HCT116 (cell line): Measurements from ENCODE around the gene VSTM2L. TPM values are rescaled to one million over a fixed set of nuclear protein-coding genes. Genes with fewer than 3 reads are reported as not detected.

Experiments used
- ATAC-seq: fragments of 200-7000 bp; cut with Tn5 transposase; 2 replicates; pipeline ENCODE4 v1.9.1; 2020; ENCODE audit warnings: mild to moderate bottlenecking, moderate library complexity
- BruUV-seq: library from RNA; stranded (reverse); fragments of 400-500 nt; replicated peaks from 2 replicates; lab custom pipeline; 2021; lab: Mats Ljungman, UMichigan
- CTCF ChIA-PET: fragments of 300-600 bp; sonication (Branson Sonifier 250); formaldehyde crosslinking; loops from one replicate; lab custom pipeline; 2021; ENCODE audit warnings: antibody characterized with exemption; lab: Charles Lee
- POLR2A ChIA-PET: fragments of 300-600, 350-600 bp; sonication (Branson Sonifier 250); formaldehyde crosslinking; loops from one replicate; lab custom pipeline; 2021; ENCODE audit warnings: antibody characterized with exemption; lab: Charles Lee
- RAD21 ChIA-PET, 2 experiments: fragments of 300-600 bp; sonication (Branson Sonifier 250); formaldehyde crosslinking; loops; one replicate each; lab custom pipeline; 2023; ENCODE audit warnings: low total read pairs in 2 of 2; ENCODE audit not compliant: uncharacterized antibody in 2 of 2, unreplicated experiment in 2 of 2, low non-redundant PET in 1 of 2; lab: Charles Lee
- DNase-seq: peaks from one replicate; pipeline ENCODE4 v3.0.0-alpha.2; 2010; ENCODE audit warnings: low read depth, low spot score
- H2AFZ ChIP-seq: fragments of 200-600 bp; shearing (Covaris generic), sonication (generic); 2 replicates; pipeline ENCODE4 v1.6.1; 2017; ENCODE audit warnings: low read depth, mixed run types, mixed read lengths, antibody characterized with exemption, low read length; ENCODE audit not compliant: poor library complexity, severe bottlenecking
- H3K27ac ChIP-seq: 2 replicates; pipeline ENCODE4 v1.5.1; 2012; ENCODE audit warnings: low read depth, low read length
- H3K27me3 ChIP-seq: fragments of 200-600 bp; sonication (generic); 2 replicates; pipeline ENCODE4 v1.6.1; 2016; ENCODE audit warnings: mixed run types, low read length, mixed read lengths; ENCODE audit not compliant: insufficient read depth
- H3K36me3 ChIP-seq, 2 experiments: fragments of 200-500 bp in 1 of 2; fragments of 200-600 bp in 1 of 2; sonication (Bioruptor generic) in 1 of 2; sonication (generic) in 1 of 2; 2 replicates each; pipeline versions ENCODE4 v1.5.1 to v1.6.1; 2014 to 2016; ENCODE audit warnings: low read length in 2 of 2, inconsistent platforms in 1 of 2, mixed read lengths in 1 of 2, mixed run types in 1 of 2; ENCODE audit not compliant: insufficient read depth in 2 of 2, control insufficient read depth in 1 of 2
- H3K4me1 ChIP-seq, 2 experiments: fragments of 200-600 bp in 1 of 2; sonication (generic) in 1 of 2; 2 replicates each; pipeline versions ENCODE4 v1.5.1 to v1.6.1; 2012 to 2017; ENCODE audit warnings: low read length in 2 of 2, inconsistent platforms in 1 of 2, mild to moderate bottlenecking in 1 of 2, mixed read lengths in 1 of 2, mixed run types in 1 of 2, moderate library complexity in 1 of 2; ENCODE audit not compliant: insufficient read depth in 2 of 2, control insufficient read depth in 1 of 2
- H3K4me2 ChIP-seq: fragments of 200-600 bp; sonication (generic); 2 replicates; pipeline ENCODE4 v1.6.1; 2017; ENCODE audit warnings: mixed run types, low read length, mixed read lengths
- H3K4me3 ChIP-seq, 2 experiments: fragments of 200-600 bp in 1 of 2; sonication (generic) in 1 of 2; replicated peaks in 1 of 2; 2 replicates each; pipeline ENCODE4 v1.5.1; 2011 to 2016; ENCODE audit warnings: low read length in 2 of 2, control low read depth in 1 of 2, low read depth in 1 of 2, mild to moderate bottlenecking in 1 of 2, mixed read lengths in 1 of 2, mixed run types in 1 of 2
- H3K79me2 ChIP-seq: fragments of 200-600 bp; sonication (generic); 2 replicates; pipeline ENCODE4 v1.6.1; 2017; ENCODE audit warnings: mild to moderate bottlenecking, mixed run types, low read length, moderate library complexity, mixed read lengths; ENCODE audit not compliant: insufficient read depth
- H3K9ac ChIP-seq: fragments of 200-600 bp; sonication (generic); 2 replicates; pipeline ENCODE4 v1.6.1; 2016; ENCODE audit warnings: low read length, mixed read lengths
- H3K9me2 ChIP-seq: fragments of 200-600 bp; sonication (generic), shearing (Covaris generic); 2 replicates; pipeline ENCODE4 v1.6.1; 2017; ENCODE audit warnings: mixed run types, mild to moderate bottlenecking, moderate library complexity; ENCODE audit not compliant: insufficient read depth
- H3K9me3 ChIP-seq, 2 experiments: fragments of 200-500 bp in 1 of 2; fragments of 200-600 bp in 1 of 2; sonication (Bioruptor generic) in 1 of 2; sonication (generic) in 1 of 2; 2 replicates each; pipeline ENCODE4 v1.6.1; 2014 to 2017; ENCODE audit warnings: low read length in 2 of 2, mixed read lengths in 2 of 2, inconsistent platforms in 1 of 2, low read depth in 1 of 2, mild to moderate bottlenecking in 1 of 2, mixed run types in 1 of 2, moderate library complexity in 1 of 2; ENCODE audit not compliant: control insufficient read depth in 1 of 2, insufficient read depth in 1 of 2
- H4K20me1 ChIP-seq: fragments of 200-600 bp; sonication (generic), shearing (Covaris generic); 2 replicates; pipeline ENCODE4 v1.6.1; 2017; ENCODE audit warnings: mixed run types, mild to moderate bottlenecking, moderate library complexity; ENCODE audit not compliant: insufficient read depth
- CBX3 ChIP-seq: IDR thresholded peaks from 2 replicates; pipeline ENCODE4 v1.6.1; 2012; ENCODE audit warnings: low read depth
- CTCF ChIP-seq, 3 experiments: fragments of 200-600 bp in 1 of 3; sonication (generic) in 1 of 3; IDR thresholded peaks in 2 of 3; conservative IDR thresholded peaks in 1 of 3; 2 replicates each; pipeline ENCODE4 v1.5.1; 2012 to 2017; ENCODE audit warnings: low read depth in 2 of 3, low read length in 2 of 3, antibody characterized with exemption in 1 of 3, borderline replicate concordance in 1 of 3, control low read depth in 1 of 3, mild to moderate bottlenecking in 1 of 3, mixed read lengths in 1 of 3, mixed run types in 1 of 3, moderate library complexity in 1 of 3; ENCODE audit not compliant: insufficient read depth in 1 of 3
- EGR1 ChIP-seq: IDR thresholded peaks from 2 replicates; pipeline ENCODE4 v1.6.1; 2012; ENCODE audit warnings: low read depth
- EZH2 ChIP-seq: fragments of 200-600 bp; sonication (generic); IDR thresholded peaks from 2 replicates; pipeline ENCODE4 v1.6.1; 2017; ENCODE audit warnings: antibody characterized with exemption, mixed run types
- EZH2phosphoT487 ChIP-seq: fragments of 200-600 bp; IDR thresholded peaks from 2 replicates; pipeline ENCODE4 v1.6.1; 2018; ENCODE audit warnings: antibody characterized with exemption, borderline replicate concordance
- JUND ChIP-seq: IDR thresholded peaks from 2 replicates; pipeline ENCODE4 v1.6.1; 2012
- POLR2A ChIP-seq: IDR thresholded peaks from 2 replicates; pipeline ENCODE4 v1.7.0; 2011; ENCODE audit warnings: borderline replicate concordance; ENCODE audit not compliant: insufficient read depth, insufficient read length; ENCODE audit errors: extremely low read depth
- SIN3A ChIP-seq: IDR thresholded peaks from 2 replicates; pipeline ENCODE4 v1.6.1; 2012; ENCODE audit warnings: low read depth
- SP1 ChIP-seq: IDR thresholded peaks from 2 replicates; pipeline ENCODE4 v1.6.1; 2012; ENCODE audit warnings: low read depth
- SRF ChIP-seq: IDR thresholded peaks from 2 replicates; pipeline ENCODE4 v1.6.1; 2012; ENCODE audit warnings: low read depth
- TCF7L2 ChIP-seq: IDR thresholded peaks from 2 replicates; pipeline ENCODE4 v1.7.0; 2011; ENCODE audit warnings: borderline replicate concordance, inconsistent platforms; ENCODE audit not compliant: insufficient read depth, insufficient read length; ENCODE audit errors: extremely low read depth
- ZBTB33 ChIP-seq: IDR thresholded peaks from 2 replicates; pipeline ENCODE4 v1.6.1; 2011; ENCODE audit warnings: mild to moderate bottlenecking, low read length, moderate library complexity; ENCODE audit not compliant: insufficient replicate concordance; ENCODE audit errors: extremely low read depth
- ZFX ChIP-seq: fragments of 450-650 bp; IDR thresholded peaks from 2 replicates; pipeline ENCODE4 v1.6.1; 2017
- intact Hi-C: fragments of 100-400 bp; cut with micrococcal nuclease; formaldehyde crosslinking; loops from 2 replicates; pipeline ENCODE4 v1.10.0; 2022
- total RNA-seq: library from RNA; stranded (reverse); gene quantifications from one replicate; pipeline ENCODE4 v1.2.1, GENCODE V29; 2021; ENCODE audit not compliant: unreplicated experiment

Gene VSTM2L
- total RNA-seq, 1 experiment from 2014 or later: 0.69 TPM

GRCh38 chr20:37945091-37945547 is 42.2 kb downstream of the VSTM2L start:
- H3K9me3 ChIP-seq: no peaks in the 10 kb centered on the region
- H3K9ac ChIP-seq: no peak overlapping the region
- TF ChIP-seq EZH2phosphoT487: no peak
- no peak for TF ChIP-seq EGR1
- TF ChIP-seq POLR2A: no peak
- TF ChIP-seq SIN3A: no peak
- TF ChIP-seq ZBTB33: no peak
- no peak for TF ChIP-seq EZH2
- TF ChIP-seq TCF7L2: no peak
- no peak for TF ChIP-seq JUND
- TF ChIP-seq ZFX: no peak
- TF ChIP-seq SRF: no peak
- TF ChIP-seq CTCF (IDR thresholded peaks at IDR 0.05 in 2 of 3, conservative IDR thresholded peaks at IDR 0.05 in 1 of 3; ENCODE audit: borderline replicate concordance in 1 of 3, insufficient read depth in 1 of 3, low read depth in 2 of 3, low read length in 2 of 3): no peak
- no peak for TF ChIP-seq SP1
- TF ChIP-seq CBX3: no peak
- H3K79me2 ChIP-seq: no peaks in the 10 kb centered on the region
- ChIA-PET CTCF (no interaction called here), POLR2A (no interaction called here), RAD21 (no interaction called here)
- no peak overlapping the region for H3K4me3 ChIP-seq
- no peaks in the 10 kb centered on the region for H4K20me1 ChIP-seq
- no TSS peak for BruUV-seq
- no peaks in the 10 kb centered on the region for H3K9me2 ChIP-seq
- no peaks in the 10 kb centered on the region for H3K36me3 ChIP-seq
- H3K4me1 ChIP-seq: no peaks in the 10 kb centered on the region
- ATAC-seq (no peak), DNase-seq (no peak)
- H3K4me2 ChIP-seq: no peak overlapping the region
- H3K27me3 ChIP-seq: no peaks in the 10 kb centered on the region
- H2AFZ ChIP-seq: no peak overlapping the region
- no peak overlapping the region for H3K27ac ChIP-seq
- intact Hi-C loops: no loop called here
